ENCODE results near the gene NCBP2L.

Gene NCBP2L

DNA sequence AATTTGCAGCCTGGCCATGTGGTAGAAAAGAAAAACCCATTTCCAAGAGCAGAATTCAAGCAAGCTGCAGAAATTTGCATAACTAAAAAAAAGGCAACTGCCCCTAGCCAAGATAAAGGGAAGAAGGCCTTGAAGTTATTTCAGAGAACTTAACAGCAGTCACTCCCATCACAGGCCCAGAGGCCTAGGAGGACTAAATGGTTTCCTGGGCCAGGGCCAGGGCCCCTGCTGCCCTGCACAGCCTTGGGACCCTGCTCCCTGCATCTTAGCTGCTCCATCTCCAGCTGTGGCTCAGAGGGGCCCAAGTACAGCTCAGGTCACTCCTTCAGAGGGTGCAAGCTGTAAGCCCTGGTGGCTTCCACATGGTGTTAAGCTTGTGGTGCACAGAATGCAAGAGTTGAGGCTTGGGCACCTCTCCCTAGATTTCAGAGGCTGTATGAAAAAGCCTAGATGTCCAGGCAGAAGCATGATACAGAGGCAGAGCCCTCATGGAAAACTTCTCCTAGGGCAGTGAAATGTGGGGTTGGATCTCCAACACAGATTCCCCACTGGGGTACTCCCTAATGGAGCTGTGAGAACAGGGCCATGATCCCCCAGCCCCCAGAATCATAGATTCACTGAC lies 41.5 kb downstream of the NCBP2L start:
- no peak for DNase-seq

GRCh38 chrX:107823042-107823441 lies 45.5 kb downstream of the NCBP2L start:
- DNase-seq = no peak

GRCh38 chrX:107823456-107823855 lies 45.9 kb downstream of the NCBP2L start:
- peak in 1 of 2 experiments; percentile 0 for DNase-seq

DNA sequence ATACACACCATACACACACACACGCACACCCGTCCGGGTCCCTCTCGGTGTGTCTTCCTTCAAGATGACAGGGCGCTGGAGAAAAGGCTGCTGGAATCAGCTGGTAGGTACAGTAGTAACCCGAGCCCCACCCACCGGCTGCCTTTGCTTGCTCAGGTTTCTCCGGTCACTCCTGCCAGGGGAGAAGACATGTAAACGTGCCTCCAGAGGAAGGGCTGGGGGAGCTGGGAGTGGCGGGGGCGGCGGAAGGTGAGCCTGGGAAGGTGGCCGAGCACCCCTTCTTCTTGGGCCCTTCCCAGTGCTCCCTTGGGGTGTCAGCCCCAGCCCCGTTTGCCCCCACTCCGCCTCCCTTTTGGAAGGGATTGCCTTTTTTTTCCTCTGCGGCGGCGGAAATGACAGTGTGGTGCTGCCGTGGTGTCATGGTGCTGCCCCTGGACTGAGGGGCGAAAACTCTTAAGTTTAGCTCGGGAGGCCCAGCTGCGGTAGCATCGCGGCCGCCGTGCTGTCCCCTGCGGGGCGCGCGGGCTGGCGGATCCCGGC lies 48.2 kb downstream of the NCBP2L start, which contains the start of gene MID2:
Gene MID2, plus strand, starts transcription at position 169 of the 540 bp plus-strand sequence. CDS start 561 bp downstream, outside the sequence.
- peak in 1 of 2 experiments; percentile 19 for DNase-seq

GRCh38 chrX:107826238-107827029 lies 48.9 kb downstream of the NCBP2L start:
- DNase-seq = no peak

GRCh38 chrX:107827030-107827831 lies 49.7 kb downstream of the NCBP2L start:
- DNase-seq = peak in 1 of 2 experiments; percentile 5

DNA sequence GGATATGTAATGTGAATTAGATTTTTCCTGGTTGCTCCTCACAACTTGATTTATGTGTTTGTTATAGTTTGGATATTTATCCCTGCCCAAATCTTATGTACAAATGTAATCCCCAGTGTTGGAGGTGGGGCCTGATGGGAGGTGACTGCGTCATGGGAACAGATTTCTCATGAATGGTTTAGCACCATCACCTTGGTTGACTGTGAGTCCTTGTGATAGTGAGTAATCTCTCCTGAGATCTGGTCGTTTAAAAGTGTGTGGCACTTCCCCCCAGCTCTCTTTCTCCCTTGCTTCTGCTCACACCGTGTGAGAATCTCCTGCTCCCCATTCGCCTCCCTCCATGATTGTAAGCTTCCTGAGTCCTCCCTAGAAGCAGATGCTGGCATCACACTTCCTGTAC lies 50.3 kb downstream of the NCBP2L start:
- DNase-seq = no peak

DNA sequence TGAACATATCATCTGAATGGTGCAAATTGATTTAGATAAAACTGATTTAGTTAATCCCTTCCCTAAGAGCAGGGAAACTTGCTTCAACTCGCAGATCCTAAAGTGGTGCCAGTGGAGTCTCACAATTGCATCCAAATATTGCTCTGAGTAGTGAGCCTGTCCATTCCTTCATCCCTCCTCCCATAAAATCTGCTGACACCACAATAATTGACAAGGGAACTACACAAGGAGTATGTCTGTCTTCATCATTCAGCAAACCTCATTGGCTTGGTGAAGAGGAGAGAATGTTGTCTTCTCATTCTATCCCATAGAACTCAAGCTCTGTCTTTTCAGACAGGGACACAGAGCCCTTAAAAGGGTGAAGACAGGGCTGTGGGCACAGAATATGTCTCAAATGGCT lies 52.3 kb downstream of the NCBP2L start:
- DNase-seq = no peak

DNA sequence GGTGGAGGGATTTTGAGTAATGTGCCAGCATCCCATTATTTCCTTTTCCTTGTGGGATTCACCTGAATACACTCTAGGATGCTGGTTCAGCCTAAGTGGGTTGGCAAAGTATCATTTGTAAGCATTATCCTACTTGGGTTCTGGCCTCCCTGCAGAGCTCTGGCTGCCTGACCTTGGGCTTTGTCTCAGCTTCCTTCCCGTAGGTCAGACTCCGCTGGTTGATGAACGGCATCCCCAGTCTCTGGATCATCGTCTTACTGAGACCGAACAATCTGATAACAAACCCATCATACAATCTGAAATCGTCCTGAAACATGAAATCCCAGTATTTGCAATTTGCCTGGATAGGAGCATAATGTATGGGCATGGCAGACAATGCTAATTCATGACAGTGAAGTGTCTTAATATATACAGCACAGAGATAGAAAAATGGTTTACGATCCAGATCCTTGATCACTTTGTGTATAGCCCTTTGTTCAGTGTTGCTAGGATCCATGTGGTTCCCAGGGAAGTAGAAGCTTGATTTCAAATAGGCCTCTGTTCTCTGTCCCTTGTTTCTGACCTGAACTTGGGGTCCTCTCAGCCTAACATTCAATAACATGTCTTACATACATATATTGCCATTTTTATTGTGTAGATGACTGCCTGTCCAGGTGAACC lies 53.7 kb downstream of the NCBP2L start:
- no peak for DNase-seq

DNA sequence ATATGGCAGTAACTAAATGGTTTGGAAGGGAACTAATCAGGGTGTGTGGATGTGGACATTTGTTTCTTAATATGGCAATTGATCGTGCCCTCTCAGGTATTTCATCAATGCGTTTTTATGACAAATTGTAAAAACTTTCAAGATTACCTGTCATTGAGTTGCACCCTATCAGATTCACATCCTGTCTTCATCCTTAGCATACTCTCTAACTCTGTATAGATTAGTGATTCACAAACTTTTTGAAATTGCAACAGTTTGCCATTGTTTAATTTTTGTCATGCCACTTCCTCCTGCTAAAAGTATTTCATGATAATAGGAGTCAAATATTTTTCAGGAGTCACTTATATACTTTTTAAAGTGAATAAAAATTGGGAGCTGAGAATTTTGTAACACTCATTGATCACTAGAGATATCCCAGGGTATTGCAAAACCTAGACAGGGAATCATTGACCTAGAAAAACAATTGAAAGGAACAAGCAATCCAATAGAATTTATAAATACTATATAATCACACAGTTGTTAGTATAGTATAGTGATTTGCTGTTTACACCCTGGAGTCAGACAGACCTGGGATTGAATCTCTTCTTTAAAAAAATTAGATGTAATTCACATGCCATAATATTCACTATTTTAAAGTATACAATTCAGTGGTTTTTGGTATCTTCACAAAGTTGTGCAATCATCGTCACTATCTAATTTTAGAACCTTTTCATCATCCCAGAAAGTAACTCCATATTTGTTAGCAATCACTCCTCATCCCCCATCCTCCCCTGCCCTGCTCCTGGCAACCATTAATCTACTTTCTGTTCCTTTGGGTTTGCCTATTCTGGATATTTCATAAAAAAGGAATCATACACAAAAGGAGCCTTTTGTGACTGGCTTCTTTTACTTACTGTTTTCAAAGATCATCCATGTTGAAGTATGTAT lies 57.0 kb downstream of the NCBP2L start:
- DNase-seq = no peak

GRCh38 chrX:107836958-107837357 lies 59.4 kb downstream of the NCBP2L start:
- no peak for DNase-seq

DNA sequence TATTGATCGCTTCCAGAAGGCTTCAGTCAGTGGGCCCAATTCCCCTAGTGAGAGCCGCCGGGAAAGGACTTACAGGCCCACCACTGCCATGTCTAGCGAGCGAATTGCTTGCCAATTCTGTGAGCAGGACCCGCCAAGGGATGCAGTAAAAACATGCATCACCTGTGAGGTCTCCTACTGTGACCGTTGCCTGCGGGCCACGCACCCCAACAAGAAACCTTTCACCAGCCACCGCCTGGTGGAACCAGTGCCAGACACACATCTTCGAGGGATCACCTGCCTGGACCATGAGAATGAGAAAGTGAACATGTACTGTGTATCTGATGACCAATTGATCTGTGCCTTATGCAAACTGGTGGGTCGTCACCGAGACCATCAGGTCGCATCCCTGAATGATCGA lies 63.4 kb downstream of the NCBP2L start:
- DNase-seq = no peak

GRCh38 chrX:107842715-107843400 lies 65.3 kb downstream of the NCBP2L start:
- DNase-seq = no peak
